ENCODE results near the gene NPTX1. TPM values are rescaled to one million over a fixed set of nuclear protein-coding genes. Genes with fewer than 3 reads are reported as not detected.

Gene NPTX1
- total and polyA plus RNA-seq, 2 donors (not counting 1 experiment from before 2014, with no cell fraction given): 0.07 to 0.57 TPM

GRCh38 chr17:80477647-80478478 lies 1.5 kb upstream of the NPTX1 start:
- H3K27me3 Mint-ChIP-seq: peaks cover 58% of the 10 kb centered on the region
- Histone ChIP-seq H2AFZ (ENCODE audit: insufficient read depth, low read depth, low read length, poor library complexity, severe bottlenecking) (no peak overlapping the region), H3K4me2 (replicated peaks; ENCODE audit: low read depth, low read length, poor library complexity, severe bottlenecking) (peak overlapping the region; percentile 93), H3K27ac (ENCODE audit: low read length in 2 of 2) (no peak overlapping the region), H3K4me1 (ENCODE audit: control insufficient read depth in 2 of 2, insufficient read depth in 2 of 2, low read length in 2 of 2) (peaks cover 43 to 50% of the 10 kb centered on the region in 2 donors), H3K27me3 (replicated peaks in 1 of 4; ENCODE audit: control extremely low read depth in 1 of 4, control insufficient read depth in 3 of 4, insufficient read depth in 4 of 4, low read length in 3 of 4) (peaks cover 0 to 75% (median 28%) of the 10 kb centered on the region in 4 experiments), H3K79me2 (ENCODE audit: control insufficient read depth, insufficient read depth, low read length) (no peaks in the 10 kb centered on the region), H3K9ac (ENCODE audit: low read length) (peak overlapping the region; percentile 58), H3K4me3 (ENCODE audit: control extremely low read depth in 1 of 5, extremely low read depth in 1 of 5, insufficient read depth in 1 of 5, low read depth in 2 of 5, low read length in 4 of 5) (peak overlapping the region in 3 of 5 experiments; percentile 41 to 55 (median 45)), H4K20me1 (ENCODE audit: control insufficient read depth, insufficient read depth, low read length, poor library complexity, severe bottlenecking) (no peaks in the 10 kb centered on the region), H3K9me3 (ENCODE audit: control extremely low read depth in 1 of 3, control insufficient read depth in 2 of 3, insufficient read depth in 1 of 3, low read length in 2 of 3) (peaks cover 0 to 17% (median 0%) of the 10 kb centered on the region in 3 donors), H3K36me3 (replicated peaks in 1 of 2; ENCODE audit: control extremely low read depth in 1 of 2, control insufficient read depth in 1 of 2, extremely low read depth in 1 of 2, insufficient read depth in 2 of 2, low read length in 1 of 2) (no peaks in the 10 kb centered on the region)
- CTCF ChIA-PET: interaction anchor here (0.6 to 1.2 kb wide), 2 partner anchors 95 to 893 kb away, joined by 3 read pairs; no protein-coding TSS in a partner anchor
- POLR2A ChIA-PET: interaction anchor here (0.6 kb wide), 1 partner anchor 336 kb away, joined by 5 read pairs; no protein-coding TSS in a partner anchor
- peak; percentile 26 for ATAC-seq (ENCODE audit: low read depth)
- H3K4me3 Mint-ChIP-seq: no peak overlapping the region
- TF ChIP-seq EZH2 (IDR thresholded peaks at IDR 0.05; ENCODE audit: borderline replicate concordance, insufficient read depth, low read depth, low read length, poor library complexity, severe bottlenecking): no peak
- TF ChIP-seq, protein P1, sequence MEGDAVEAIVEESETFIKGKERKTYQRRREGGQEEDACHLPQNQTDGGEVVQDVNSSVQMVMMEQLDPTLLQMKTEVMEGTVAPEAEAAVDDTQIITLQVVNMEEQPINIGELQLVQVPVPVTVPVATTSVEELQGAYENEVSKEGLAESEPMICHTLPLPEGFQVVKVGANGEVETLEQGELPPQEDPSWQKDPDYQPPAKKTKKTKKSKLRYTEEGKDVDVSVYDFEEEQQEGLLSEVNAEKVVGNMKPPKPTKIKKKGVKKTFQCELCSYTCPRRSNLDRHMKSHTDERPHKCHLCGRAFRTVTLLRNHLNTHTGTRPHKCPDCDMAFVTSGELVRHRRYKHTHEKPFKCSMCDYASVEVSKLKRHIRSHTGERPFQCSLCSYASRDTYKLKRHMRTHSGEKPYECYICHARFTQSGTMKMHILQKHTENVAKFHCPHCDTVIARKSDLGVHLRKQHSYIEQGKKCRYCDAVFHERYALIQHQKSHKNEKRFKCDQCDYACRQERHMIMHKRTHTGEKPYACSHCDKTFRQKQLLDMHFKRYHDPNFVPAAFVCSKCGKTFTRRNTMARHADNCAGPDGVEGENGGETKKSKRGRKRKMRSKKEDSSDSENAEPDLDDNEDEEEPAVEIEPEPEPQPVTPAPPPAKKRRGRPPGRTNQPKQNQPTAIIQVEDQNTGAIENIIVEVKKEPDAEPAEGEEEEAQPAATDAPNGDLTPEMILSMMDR (IDR thresholded peaks at IDR 0.05): no peak
- peak; percentile 55 for DNase-seq
- 8% methylated on average over 103 of the region's 103 CpGs for WGBS (ENCODE audit: insufficient coverage)
- intact Hi-C loops (cut with micrococcal nuclease): no loop called here
- peaks cover 24% of the 10 kb centered on the region for H3K4me1 Mint-ChIP-seq
- H3K27ac Mint-ChIP-seq: no peak overlapping the region
- no peaks in the 10 kb centered on the region for H3K9me3 Mint-ChIP-seq (ENCODE audit: insufficient read depth)
